ENCODE measurements around the gene ANKRD39.

- TF ChIP-seq HNF4G (IDR thresholded peaks at IDR 0.05), result no peak
- TF ChIP-seq REST (IDR thresholded peaks at IDR 0.05), result no peak
- TF ChIP-seq ATF3 (IDR thresholded peaks at IDR 0.05), result no peak
- no peak for TF ChIP-seq CTCF (IDR thresholded peaks at IDR 0.05; ENCODE audit: low read depth, low read length, missing input control)
- TF ChIP-seq RAD21 (IDR thresholded peaks at IDR 0.05), result no peak
- TF ChIP-seq MAX (IDR thresholded peaks at IDR 0.05), result no peak
- TF ChIP-seq FOXA2 (IDR thresholded peaks at IDR 0.05), result no peak
- TF ChIP-seq GABPA (IDR thresholded peaks at IDR 0.05 in 1 of 2, conservative IDR thresholded peaks at IDR 0.05 in 1 of 2), result no peak
- no peak for TF ChIP-seq TAF1 (conservative IDR thresholded peaks at IDR 0.05)
These were observed 1.9 kb upstream of the ANKRD39 start for GRCh38 chr2:96859681-96860064.
